ENCODE measurements around the gene METTL23.

- no peak for TF ChIP-seq CTCF (IDR thresholded peaks at IDR 0.05)
- no peak for TF ChIP-seq POLR2A (IDR thresholded peaks at IDR 0.05)
Observed at GRCh38 chr17:76732734-76733617, 6.3 kb downstream of the METTL23 start.
